LoVo (cell line): ENCODE results near the gene TTC28.
"Not testable (repeated sequence)": the region's sequence is repeated elsewhere in the genome, so short reads cannot be mapped to it uniquely, and the experiment has no call there.

ENCODE experiments used
- DNase-seq: peaks from one replicate; pipeline ENCODE4 v3.0.0-alpha.2; 2016; ENCODE audit warnings: low spot score

TTC28 gene

GRCh38 chr22:28229566-28230485 is 449.8 kb downstream of the TTC28 start:
- DNase-seq, result no peak

- DNase-seq, result no peak
Observed at GRCh38 chr22:28223826-28224225, 455.8 kb downstream of the TTC28 start.

GRCh38 chr22:28222976-28223745 is 456.5 kb downstream of the TTC28 start:
- no peak for DNase-seq

GRCh38 chr22:28222571-28222970 is 457.1 kb downstream of the TTC28 start:
- DNase-seq, result no peak

GRCh38 chr22:28222052-28222451 is 457.6 kb downstream of the TTC28 start:
- no peak for DNase-seq

GRCh38 chr22:28220626-28221363 is 458.8 kb downstream of the TTC28 start:
- DNase-seq, result no peak

GRCh38 chr22:28217277-28217676 is 462.4 kb downstream of the TTC28 start:
- DNase-seq, result no peak

- not testable (repeated sequence) for DNase-seq
Observed at GRCh38 chr22:28214750-28215149, 464.9 kb downstream of the TTC28 start.

GRCh38 chr22:28209457-28209856 is 470.2 kb downstream of the TTC28 start:
- not testable (repeated sequence) for DNase-seq

GRCh38 chr22:28208787-28209186 is 470.9 kb downstream of the TTC28 start:
- no peak for DNase-seq

- no peak for DNase-seq
Observed at GRCh38 chr22:28208036-28208435, 471.6 kb downstream of the TTC28 start.

- no peak for DNase-seq
Observed at GRCh38 chr22:28207281-28208030, 472.2 kb downstream of the TTC28 start.

- no peak for DNase-seq
Observed at GRCh38 chr22:28205926-28206325, 473.7 kb downstream of the TTC28 start.

- no peak for DNase-seq
Observed at GRCh38 chr22:28204382-28204781, 475.3 kb downstream of the TTC28 start.

GRCh38 chr22:28203286-28203685 is 476.4 kb downstream of the TTC28 start:
- DNase-seq, result no peak

GRCh38 chr22:28198692-28199091 is 480.9 kb downstream of the TTC28 start:
- DNase-seq, result no peak

GRCh38 chr22:28191571-28191970 is 488.1 kb downstream of the TTC28 start:
- not testable (repeated sequence) for DNase-seq

- no peak for DNase-seq
Observed at GRCh38 chr22:28188178-28188879, 491.3 kb downstream of the TTC28 start.

GRCh38 chr22:28187612-28188011 is 492.0 kb downstream of the TTC28 start:
- no peak for DNase-seq

GRCh38 chr22:28186641-28187040 is 493.0 kb downstream of the TTC28 start:
- DNase-seq, result no peak

GRCh38 chr22:28185130-28185529 is 494.5 kb downstream of the TTC28 start:
- DNase-seq, result no peak
